ENCODE results near the gene ATF5. TPM values are rescaled to one million over a fixed set of nuclear protein-coding genes. Genes with fewer than 3 reads are reported as not detected.

ATF5 gene
- total and polyA plus RNA-seq, 2 donors (not counting 1 experiment from before 2014, with no cell fraction given): 9.0 to 37.6 TPM

DNA sequence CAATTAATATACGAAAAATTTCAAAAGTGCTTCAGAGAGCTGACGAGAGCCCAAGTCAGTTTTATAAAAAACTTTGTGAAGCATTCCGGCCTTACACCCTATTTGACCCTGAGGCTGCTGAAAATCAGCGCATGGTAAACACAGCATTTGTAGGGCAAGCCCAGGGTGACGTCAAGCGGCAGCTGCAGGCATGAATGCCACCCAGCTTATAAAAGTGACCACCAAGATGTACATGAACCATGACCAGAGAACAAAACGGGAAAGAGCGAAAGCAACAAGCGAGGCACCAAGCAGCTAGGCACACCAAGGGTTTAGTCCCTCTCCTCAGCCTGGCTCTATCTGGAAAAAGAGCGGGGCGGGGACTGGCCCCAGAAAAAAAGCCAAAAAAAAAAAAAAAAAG is 25.9 kb downstream of the ATF5 start:
- ChIA-PET CTCF (interaction anchor here (0.6 to 1.6 kb wide), 3 partner anchors 11 to 20 kb away, joined by 3 to 6 read pairs (median 4); no protein-coding TSS in a partner anchor), POLR2A (no interaction called here)
- Histone ChIP-seq H3K4me1 (ENCODE audit: control insufficient read depth in 2 of 2, insufficient read depth in 2 of 2, low read length in 2 of 2) (peaks cover 3 to 8% of the 10 kb centered on the region in 2 donors), H3K4me3 (ENCODE audit: control extremely low read depth in 1 of 5, extremely low read depth in 1 of 5, insufficient read depth in 1 of 5, low read depth in 2 of 5, low read length in 4 of 5) (no peak overlapping the region), H4K20me1 (ENCODE audit: control insufficient read depth, insufficient read depth, low read length, poor library complexity, severe bottlenecking) (no peaks in the 10 kb centered on the region), H3K9me3 (ENCODE audit: control extremely low read depth in 1 of 3, control insufficient read depth in 2 of 3, insufficient read depth in 1 of 3, low read length in 2 of 3) (no peaks in the 10 kb centered on the region), H3K9ac (ENCODE audit: low read length) (no peak overlapping the region), H3K4me2 (replicated peaks; ENCODE audit: low read depth, low read length, poor library complexity, severe bottlenecking) (no peak overlapping the region), H3K36me3 (replicated peaks in 1 of 2; ENCODE audit: control extremely low read depth in 1 of 2, control insufficient read depth in 1 of 2, extremely low read depth in 1 of 2, insufficient read depth in 2 of 2, low read length in 1 of 2) (no peaks in the 10 kb centered on the region), H3K27ac (ENCODE audit: low read length in 2 of 2) (no peak overlapping the region), H2AFZ (ENCODE audit: insufficient read depth, low read depth, low read length, poor library complexity, severe bottlenecking) (no peak overlapping the region), H3K79me2 (ENCODE audit: control insufficient read depth, insufficient read depth, low read length) (no peaks in the 10 kb centered on the region), H3K27me3 (replicated peaks in 1 of 4; ENCODE audit: control extremely low read depth in 1 of 4, control insufficient read depth in 3 of 4, insufficient read depth in 4 of 4, low read length in 3 of 4) (peaks cover 0 to 21% (median 0%) of the 10 kb centered on the region in 4 experiments)
- no peak for ATAC-seq (ENCODE audit: low read depth)
- DNase-seq: no peak
- no peak overlapping the region for H3K27ac Mint-ChIP-seq
- peaks cover 40% of the 10 kb centered on the region for H3K27me3 Mint-ChIP-seq
- peaks cover 13% of the 10 kb centered on the region for H3K4me1 Mint-ChIP-seq
- TF ChIP-seq EZH2 (IDR thresholded peaks at IDR 0.05; ENCODE audit: borderline replicate concordance, insufficient read depth, low read depth, low read length, poor library complexity, severe bottlenecking): no peak
- TF ChIP-seq, protein P1, sequence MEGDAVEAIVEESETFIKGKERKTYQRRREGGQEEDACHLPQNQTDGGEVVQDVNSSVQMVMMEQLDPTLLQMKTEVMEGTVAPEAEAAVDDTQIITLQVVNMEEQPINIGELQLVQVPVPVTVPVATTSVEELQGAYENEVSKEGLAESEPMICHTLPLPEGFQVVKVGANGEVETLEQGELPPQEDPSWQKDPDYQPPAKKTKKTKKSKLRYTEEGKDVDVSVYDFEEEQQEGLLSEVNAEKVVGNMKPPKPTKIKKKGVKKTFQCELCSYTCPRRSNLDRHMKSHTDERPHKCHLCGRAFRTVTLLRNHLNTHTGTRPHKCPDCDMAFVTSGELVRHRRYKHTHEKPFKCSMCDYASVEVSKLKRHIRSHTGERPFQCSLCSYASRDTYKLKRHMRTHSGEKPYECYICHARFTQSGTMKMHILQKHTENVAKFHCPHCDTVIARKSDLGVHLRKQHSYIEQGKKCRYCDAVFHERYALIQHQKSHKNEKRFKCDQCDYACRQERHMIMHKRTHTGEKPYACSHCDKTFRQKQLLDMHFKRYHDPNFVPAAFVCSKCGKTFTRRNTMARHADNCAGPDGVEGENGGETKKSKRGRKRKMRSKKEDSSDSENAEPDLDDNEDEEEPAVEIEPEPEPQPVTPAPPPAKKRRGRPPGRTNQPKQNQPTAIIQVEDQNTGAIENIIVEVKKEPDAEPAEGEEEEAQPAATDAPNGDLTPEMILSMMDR (IDR thresholded peaks at IDR 0.05): no peak
- 96% methylated on average over 9 of the region's 11 CpGs for WGBS (ENCODE audit: insufficient coverage)
- no peaks in the 10 kb centered on the region for H3K9me3 Mint-ChIP-seq (ENCODE audit: insufficient read depth)
- no peak overlapping the region for H3K4me3 Mint-ChIP-seq
- intact Hi-C loops (cut with micrococcal nuclease): no loop called here

DNA sequence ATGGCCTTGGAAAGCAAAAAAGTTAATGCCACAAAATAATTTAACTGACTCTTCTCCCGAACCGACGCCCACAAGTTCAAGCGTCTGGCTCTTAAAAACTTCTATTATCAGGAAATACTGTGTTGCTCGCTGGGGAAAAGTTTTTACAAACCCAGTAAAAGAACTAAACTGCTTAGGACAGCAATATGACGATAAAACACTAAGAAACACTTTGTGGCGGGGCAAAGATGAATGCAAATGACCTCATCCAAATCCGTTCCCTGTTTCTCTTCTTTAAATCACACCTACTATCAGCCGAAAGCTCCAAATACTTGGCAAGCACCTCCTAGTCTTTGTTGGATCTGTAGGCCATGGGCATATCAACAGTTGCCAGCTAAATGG is 27.1 kb downstream of the ATF5 start:
- Histone ChIP-seq H3K27ac (ENCODE audit: low read length in 2 of 2) (no peak overlapping the region), H3K4me2 (replicated peaks; ENCODE audit: low read depth, low read length, poor library complexity, severe bottlenecking) (no peak overlapping the region), H3K9me3 (ENCODE audit: control extremely low read depth in 1 of 3, control insufficient read depth in 2 of 3, insufficient read depth in 1 of 3, low read length in 2 of 3) (peaks cover 0 to 1% (median 0%) of the 10 kb centered on the region in 3 donors), H4K20me1 (ENCODE audit: control insufficient read depth, insufficient read depth, low read length, poor library complexity, severe bottlenecking) (no peaks in the 10 kb centered on the region), H3K79me2 (ENCODE audit: control insufficient read depth, insufficient read depth, low read length) (no peaks in the 10 kb centered on the region), H2AFZ (ENCODE audit: insufficient read depth, low read depth, low read length, poor library complexity, severe bottlenecking) (no peak overlapping the region), H3K27me3 (replicated peaks in 1 of 4; ENCODE audit: control extremely low read depth in 1 of 4, control insufficient read depth in 3 of 4, insufficient read depth in 4 of 4, low read length in 3 of 4) (peaks cover 0 to 13% (median 0%) of the 10 kb centered on the region in 4 experiments), H3K4me1 (ENCODE audit: control insufficient read depth in 2 of 2, insufficient read depth in 2 of 2, low read length in 2 of 2) (peaks cover 3 to 8% of the 10 kb centered on the region in 2 donors), H3K9ac (ENCODE audit: low read length) (no peak overlapping the region), H3K36me3 (replicated peaks in 1 of 2; ENCODE audit: control extremely low read depth in 1 of 2, control insufficient read depth in 1 of 2, extremely low read depth in 1 of 2, insufficient read depth in 2 of 2, low read length in 1 of 2) (no peaks in the 10 kb centered on the region), H3K4me3 (ENCODE audit: control extremely low read depth in 1 of 5, extremely low read depth in 1 of 5, insufficient read depth in 1 of 5, low read depth in 2 of 5, low read length in 4 of 5) (no peak overlapping the region)
- ChIA-PET POLR2A (no interaction called here), CTCF (no interaction called here)
- DNase-seq (no peak), ATAC-seq (ENCODE audit: low read depth) (no peak)
- no peaks in the 10 kb centered on the region for H3K9me3 Mint-ChIP-seq (ENCODE audit: insufficient read depth)
- no peak overlapping the region for H3K4me3 Mint-ChIP-seq
- intact Hi-C loops (cut with micrococcal nuclease): no loop called here
- 100% methylated on average over 5 of the region's 9 CpGs for WGBS (ENCODE audit: insufficient coverage)
- no peak for TF ChIP-seq EZH2 (IDR thresholded peaks at IDR 0.05; ENCODE audit: borderline replicate concordance, insufficient read depth, low read depth, low read length, poor library complexity, severe bottlenecking)
- TF ChIP-seq, protein P1 (IDR thresholded peaks at IDR 0.05): no peak
- H3K27ac Mint-ChIP-seq: no peak overlapping the region
- H3K27me3 Mint-ChIP-seq: peaks cover 31% of the 10 kb centered on the region
- peaks cover 13% of the 10 kb centered on the region for H3K4me1 Mint-ChIP-seq

All from B cell (primary cell).